ENCODE data around the gene RCN2. TPM values are rescaled to one million over a fixed set of nuclear protein-coding genes. Genes with fewer than 3 reads are reported as not detected.

RCN2 gene
- total and polyA plus RNA-seq, 2 experiments from 2014 or later: 144 to 153 TPM

- no peak overlapping the region for H3K4me3 ChIP-seq
- H3K4me2 ChIP-seq: no peak overlapping the region
- no peaks in the 10 kb centered on the region for H4K20me1 ChIP-seq (ENCODE audit: insufficient read depth, poor library complexity, severe bottlenecking)
- H3K9me2 ChIP-seq (replicated peaks; ENCODE audit: insufficient read depth): no peaks in the 10 kb centered on the region
- no peaks in the 10 kb centered on the region for H3K36me3 ChIP-seq (replicated peaks; ENCODE audit: insufficient read depth, low read depth)
- H3K4me1 ChIP-seq (ENCODE audit: insufficient read depth): no peaks in the 10 kb centered on the region
- no peak overlapping the region for H3K27ac ChIP-seq
- H3K79me2 ChIP-seq: no peaks in the 10 kb centered on the region
- no peak for DNase-seq (ENCODE audit: low spot score)
- TF ChIP-seq EZH2phosphoT487 (IDR thresholded peaks at IDR 0.05; ENCODE audit: low read depth, severe bottlenecking, unreplicated experiment): no peak
- TF ChIP-seq CTCF (IDR thresholded peaks at IDR 0.05; ENCODE audit: poor library complexity): no peak
- no peak for TF ChIP-seq EZH2 (IDR thresholded peaks at IDR 0.05; ENCODE audit: borderline replicate concordance)
- no peak overlapping the region for H2AFZ ChIP-seq
- H3K9me3 ChIP-seq (ENCODE audit: low read depth): no peaks in the 10 kb centered on the region
- 76% methylated on average over 2 of the region's 2 CpGs for WGBS (ENCODE audit: low lambda C conversion rate, missing lambda C conversion rate)
- no peaks in the 10 kb centered on the region for H3K27me3 ChIP-seq
Measured at GRCh38 chr15:76913737-76914136, 17.8 kb upstream of the RCN2 start.

GRCh38 chr15:76916369-76916768 lies 15.2 kb upstream of the RCN2 start:
- TF ChIP-seq CTCF (IDR thresholded peaks at IDR 0.05; ENCODE audit: poor library complexity) (no peak), EZH2 (IDR thresholded peaks at IDR 0.05; ENCODE audit: borderline replicate concordance) (no peak), EZH2phosphoT487 (IDR thresholded peaks at IDR 0.05; ENCODE audit: low read depth, severe bottlenecking, unreplicated experiment) (no peak)
- WGBS (ENCODE audit: low lambda C conversion rate, missing lambda C conversion rate): 95% methylated on average over 13 of the region's 13 CpGs
- DNase-seq (ENCODE audit: low spot score): no peak
- no peak overlapping the region for H2AFZ ChIP-seq
- H3K9me3 ChIP-seq (ENCODE audit: low read depth): no peaks in the 10 kb centered on the region
- H3K36me3 ChIP-seq (replicated peaks; ENCODE audit: insufficient read depth, low read depth): no peaks in the 10 kb centered on the region
- H3K4me3 ChIP-seq: no peak overlapping the region
- H3K79me2 ChIP-seq: no peaks in the 10 kb centered on the region
- no peaks in the 10 kb centered on the region for H3K27me3 ChIP-seq
- H3K27ac ChIP-seq: no peak overlapping the region
- no peak overlapping the region for H3K4me2 ChIP-seq
- no peaks in the 10 kb centered on the region for H3K9me2 ChIP-seq (replicated peaks; ENCODE audit: insufficient read depth)
- H4K20me1 ChIP-seq (ENCODE audit: insufficient read depth, poor library complexity, severe bottlenecking): no peaks in the 10 kb centered on the region
- H3K4me1 ChIP-seq (ENCODE audit: insufficient read depth): no peaks in the 10 kb centered on the region

GRCh38 chr15:76928201-76928600 lies 3.3 kb upstream of the RCN2 start:
- peaks cover 6% of the 10 kb centered on the region for H3K4me1 ChIP-seq (ENCODE audit: insufficient read depth)
- TF ChIP-seq EZH2phosphoT487 (IDR thresholded peaks at IDR 0.05; ENCODE audit: low read depth, severe bottlenecking, unreplicated experiment) (no peak), EZH2 (IDR thresholded peaks at IDR 0.05; ENCODE audit: borderline replicate concordance) (no peak), CTCF (IDR thresholded peaks at IDR 0.05; ENCODE audit: poor library complexity) (no peak)
- no peak overlapping the region for H3K27ac ChIP-seq
- H3K27me3 ChIP-seq: no peaks in the 10 kb centered on the region
- no peak overlapping the region for H3K4me2 ChIP-seq
- no peak overlapping the region for H3K4me3 ChIP-seq
- no peaks in the 10 kb centered on the region for H3K9me2 ChIP-seq (replicated peaks; ENCODE audit: insufficient read depth)
- no peak overlapping the region for H2AFZ ChIP-seq
- peaks cover 14% of the 10 kb centered on the region for H3K79me2 ChIP-seq
- no peaks in the 10 kb centered on the region for H4K20me1 ChIP-seq (ENCODE audit: insufficient read depth, poor library complexity, severe bottlenecking)
- WGBS (ENCODE audit: low lambda C conversion rate, missing lambda C conversion rate): 83% methylated on average over 3 of the region's 3 CpGs
- no peak for DNase-seq (ENCODE audit: low spot score)
- no peaks in the 10 kb centered on the region for H3K36me3 ChIP-seq (replicated peaks; ENCODE audit: insufficient read depth, low read depth)
- no peaks in the 10 kb centered on the region for H3K9me3 ChIP-seq (ENCODE audit: low read depth)
